Prostate gland (tissue), 2 donors: Measurements from ENCODE around the gene SLFN12L. TPM values are rescaled to one million over a fixed set of nuclear protein-coding genes. Genes with fewer than 3 reads are reported as not detected.
"Not testable (repeated sequence)": the region's sequence is repeated elsewhere in the genome, so short reads cannot be mapped to it uniquely, and the experiment has no call there.

Experiments
- DNase-seq: peaks from one replicate; pipeline ENCODE4 v3.0.0-alpha.2; 2019; ENCODE audit warnings: low spot score
- H3K27ac ChIP-seq, 2 donors: fragments of 200-600 bp; sonication (generic); 2 replicates each; pipeline ENCODE4 v1.5.1; 2017 to 2019
- H3K27me3 ChIP-seq: fragments of 200-600 bp; sonication (generic); replicated peaks from 2 replicates; pipeline ENCODE4 v1.5.1; 2019; ENCODE audit not compliant: insufficient read depth
- H3K36me3 ChIP-seq, 2 donors: fragments of 200-600 bp; sonication (generic); 1 replicate in 1 of 2; 2 replicates in 1 of 2; pipeline versions ENCODE4 v1.5.1 to v1.8.1; 2017 to 2019
- H3K4me1 ChIP-seq: fragments of 200-600 bp; sonication (generic); replicated peaks from 2 replicates; pipeline ENCODE4 v1.5.1; 2019
- H3K4me3 ChIP-seq, 2 donors: fragments of 200-600 bp; sonication (generic); 2 replicates each; pipeline ENCODE4 v1.5.1; 2017 to 2019
- H3K9me3 ChIP-seq: fragments of 200-600 bp; sonication (generic); 2 replicates; pipeline ENCODE4 v1.5.1; 2017
- CTCF ChIP-seq, 4 experiments: fragments of 200-600 bp in 2 of 4; fragments of 450-650 bp in 2 of 4; sonication (generic) in 2 of 4; IDR thresholded peaks; 1 replicate in 3 of 4; 2 replicates in 1 of 4; pipeline ENCODE4 v1.5.1; 2016 to 2019; ENCODE audit warnings: antibody characterized with exemption in 4 of 4, mild to moderate bottlenecking in 2 of 4, moderate library complexity in 2 of 4
- POLR2A ChIP-seq: fragments of 450-650 bp; IDR thresholded peaks from one replicate; pipeline ENCODE4 v1.6.1; 2016; ENCODE audit warnings: antibody characterized with exemption, mild to moderate bottlenecking
- POLR2AphosphoS5 ChIP-seq: sonication (generic); formaldehyde crosslinking; IDR thresholded peaks from one replicate; pipeline ENCODE4 v1.6.1; 2017; ENCODE audit warnings: antibody characterized with exemption
- WGBS: methylation state at CpG from one replicate; pipeline ENCODE4 v1.1.5; 2018; 5-methylcytosine and 5-hydroxymethylcytosine counted together
- intact Hi-C: fragments of 100-400 bp; cut with DNase I; formaldehyde crosslinking; loops from one replicate; pipeline ENCODE4 v1.14.2; 2022
- total RNA-seq, 2 donors: library from RNA; depleted of rRNA; stranded (reverse); fragments of >200 nt; gene quantifications; one replicate each; pipeline ENCODE4 v1.1.0, GENCODE V29; 2016

SLFN12L gene
- total RNA-seq, 2 donors from 2014 or later: 0.23 to 1.2 TPM

- no peak overlapping the region for H3K27ac ChIP-seq
- H3K4me3 ChIP-seq: no peak overlapping the region
- H3K9me3 ChIP-seq: no peaks in the 10 kb centered on the region
- H3K4me1 ChIP-seq: no peaks in the 10 kb centered on the region
- WGBS: 56% methylated on average over 4 of the region's 4 CpGs
- H3K36me3 ChIP-seq: no peaks in the 10 kb centered on the region
- TF ChIP-seq CTCF (IDR thresholded peaks at IDR 0.05): no peak
- intact Hi-C loops: no loop called here
- H3K27me3 ChIP-seq: peaks cover 3% of the 10 kb centered on the region
- no peak for DNase-seq
Observed at GRCh38 chr17:35523296-35523695, 14.2 kb downstream of the SLFN12L start.

- H3K4me3 ChIP-seq, H3K9me3 ChIP-seq, H3K36me3 ChIP-seq, DNase-seq, H3K27ac ChIP-seq, intact Hi-C loops, H3K4me1 ChIP-seq, H3K27me3 ChIP-seq: not testable (repeated sequence)
- WGBS: 72% methylated on average over 5 of the region's 5 CpGs
Observed at GRCh38 chr17:35521654-35522256, 15.7 kb downstream of the SLFN12L start.

- no peak for TF ChIP-seq CTCF (IDR thresholded peaks at IDR 0.05)
- no peak for TF ChIP-seq POLR2A
- no peak for TF ChIP-seq POLR2AphosphoS5
- no peaks in the 10 kb centered on the region for H3K4me1 ChIP-seq
- intact Hi-C loops: no loop called here
- no peak overlapping the region for H3K27ac ChIP-seq
- H3K27me3 ChIP-seq: peaks cover 3% of the 10 kb centered on the region
- no peaks in the 10 kb centered on the region for H3K36me3 ChIP-seq
- DNase-seq: no peak
- H3K9me3 ChIP-seq: no peaks in the 10 kb centered on the region
- 81% methylated on average over 1 of the region's 1 CpG for WGBS
- H3K4me3 ChIP-seq: no peak overlapping the region
Observed at GRCh38 chr17:35521150-35521549, 16.3 kb downstream of the SLFN12L start.

- Histone ChIP-seq H3K27me3 (peaks cover 3% of the 10 kb centered on the region), H3K4me3 (no peak overlapping the region), H3K27ac (no peak overlapping the region), H3K36me3 (no peaks in the 10 kb centered on the region), H3K9me3 (no peaks in the 10 kb centered on the region), H3K4me1 (no peaks in the 10 kb centered on the region)
- TF ChIP-seq CTCF (IDR thresholded peaks at IDR 0.05) (no peak), POLR2A (no peak), POLR2AphosphoS5 (no peak)
- intact Hi-C loops: no loop called here
- WGBS: 55% methylated on average over 8 of the region's 8 CpGs
- DNase-seq: no peak
Observed at GRCh38 chr17:35519906-35520442, 17.5 kb downstream of the SLFN12L start.

GRCh38 chr17:35519439-35519838 is 18.0 kb downstream of the SLFN12L start:
- TF ChIP-seq CTCF (IDR thresholded peaks at IDR 0.05) (no peak), POLR2AphosphoS5 (no peak), POLR2A (no peak)
- intact Hi-C loops: no loop called here
- Histone ChIP-seq H3K4me3 (no peak overlapping the region), H3K36me3 (no peaks in the 10 kb centered on the region), H3K27me3 (peaks cover 3% of the 10 kb centered on the region), H3K27ac (no peak overlapping the region), H3K4me1 (no peaks in the 10 kb centered on the region), H3K9me3 (no peaks in the 10 kb centered on the region)
- no peak for DNase-seq
- 63% methylated on average over 3 of the region's 3 CpGs for WGBS

GRCh38 chr17:35518431-35518830 is 19.0 kb downstream of the SLFN12L start:
- H3K4me3 ChIP-seq, intact Hi-C loops, H3K27ac ChIP-seq, H3K27me3 ChIP-seq, H3K4me1 ChIP-seq, H3K36me3 ChIP-seq, DNase-seq, H3K9me3 ChIP-seq: not testable (repeated sequence)
- WGBS: 75% methylated on average over 5 of the region's 5 CpGs
